SH-SY5Y (cell line): Measurements from ENCODE around the gene PLA2G6.

Source experiments
- GATA2 ChIP-seq: IDR thresholded peaks from 2 replicates; pipeline ENCODE4 v1.6.1; 2011; ENCODE audit warnings: mild to moderate bottlenecking, low read depth, low read length
- GATA3 ChIP-seq: IDR thresholded peaks from 2 replicates; pipeline ENCODE4 v1.6.1; 2011; ENCODE audit warnings: low read depth, mild to moderate bottlenecking, low read length, moderate library complexity

Gene PLA2G6

DNA sequence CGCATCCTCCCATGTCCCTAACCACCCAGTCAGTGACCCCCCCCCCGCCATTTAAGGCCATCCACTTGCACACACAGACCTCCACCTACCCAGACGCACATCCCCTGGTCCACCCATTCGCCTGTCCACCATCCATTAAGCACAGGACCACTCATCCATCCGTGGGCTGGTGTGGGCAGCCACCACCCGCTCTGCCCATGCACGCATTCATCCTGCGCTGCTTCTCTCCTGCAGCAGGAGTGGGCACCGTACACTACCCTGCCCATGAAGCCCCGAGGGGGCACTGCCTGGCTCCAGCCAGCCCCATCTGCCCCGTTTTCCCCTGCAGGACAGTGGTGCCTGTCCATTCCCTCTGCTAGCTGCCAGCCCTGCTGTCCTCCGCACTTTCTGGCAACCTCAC lies 93.8 kb downstream of the PLA2G6 start:
- TF ChIP-seq GATA2 (no peak), GATA3 (no peak)

DNA sequence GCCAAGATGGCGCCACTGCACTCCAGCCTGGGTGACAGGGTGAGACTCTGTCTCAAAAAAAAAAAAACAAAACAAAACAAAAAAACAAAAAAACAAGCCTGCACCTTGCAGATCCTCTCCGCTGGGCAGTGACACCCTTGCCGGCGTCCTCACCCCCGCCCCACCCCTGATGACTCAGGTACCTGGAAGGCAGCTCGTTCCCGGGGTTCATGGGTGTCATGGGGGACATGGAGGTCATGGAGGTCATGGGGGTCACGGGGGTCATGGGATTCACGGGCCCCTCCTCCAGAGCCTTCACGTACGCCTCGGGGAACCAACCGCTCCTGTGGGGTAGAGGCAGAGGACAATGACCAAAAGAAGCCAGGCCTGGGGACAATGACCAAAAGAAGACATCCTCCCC lies 94.7 kb downstream of the PLA2G6 start:
- no peak for TF ChIP-seq GATA2
- no peak for TF ChIP-seq GATA3

DNA sequence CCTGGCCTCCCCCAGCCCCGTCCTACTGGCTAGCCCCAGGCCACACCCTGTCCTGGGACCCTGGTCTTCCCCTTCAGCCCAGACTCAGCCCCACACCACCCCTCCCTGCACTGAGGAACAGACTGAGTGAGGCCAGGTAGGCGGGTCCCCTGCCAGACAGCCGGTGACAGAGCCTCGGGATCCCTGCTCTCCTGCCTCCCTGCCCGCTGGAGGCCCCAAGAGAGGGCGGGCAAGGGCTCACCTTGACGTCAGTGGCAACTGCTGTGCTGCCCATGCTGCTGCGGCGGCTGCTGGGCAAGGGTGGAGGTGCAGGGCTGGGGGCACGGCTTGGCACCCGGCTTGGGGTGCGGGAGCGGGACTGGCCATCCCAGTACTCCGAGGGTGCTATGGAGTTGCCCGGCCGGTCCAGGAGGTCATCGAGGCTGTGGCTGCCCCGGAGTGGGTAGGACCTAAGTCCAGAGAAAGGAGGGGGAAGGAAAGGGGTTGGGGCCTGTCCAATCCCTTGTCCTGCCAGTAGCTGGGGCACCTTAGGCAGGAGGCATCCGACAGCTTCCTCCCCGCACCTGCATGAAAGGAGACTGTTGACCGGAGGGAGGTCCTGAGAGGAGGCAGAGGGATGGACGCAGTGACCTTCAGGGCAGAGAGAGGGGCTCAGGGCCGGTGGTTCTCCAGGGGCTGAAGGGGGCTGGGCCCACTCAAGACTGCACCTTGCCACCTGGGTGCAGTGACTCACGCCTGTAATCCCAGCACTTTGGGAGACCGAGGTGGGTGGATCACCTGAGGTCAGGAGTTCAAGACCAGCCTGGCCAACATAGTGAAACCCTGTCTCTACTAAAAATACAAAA lies 95.4 kb downstream of the PLA2G6 start:
- no peak for TF ChIP-seq GATA3
- no peak for TF ChIP-seq GATA2

DNA sequence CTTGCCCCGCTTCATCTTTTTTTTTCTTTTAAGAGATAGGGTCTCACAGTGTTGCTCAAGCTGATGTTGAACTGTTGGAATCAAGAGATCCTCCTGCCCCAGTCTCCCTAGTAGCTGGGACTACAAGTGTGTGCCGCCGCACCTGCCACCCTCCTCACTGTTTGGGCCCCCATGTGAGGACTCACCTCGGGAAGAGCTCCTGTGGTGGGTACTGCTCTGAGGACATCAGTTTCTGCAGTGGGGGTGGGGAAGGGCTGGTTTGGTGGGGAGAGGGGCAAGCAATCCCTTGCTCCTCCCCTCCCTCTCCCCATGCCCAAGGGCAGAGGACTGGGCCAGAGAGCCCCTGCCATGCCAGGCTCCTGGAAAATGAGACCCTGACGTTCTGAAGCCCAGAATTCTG lies 96.1 kb downstream of the PLA2G6 start:
- TF ChIP-seq GATA2 (no peak), GATA3 (no peak)

DNA sequence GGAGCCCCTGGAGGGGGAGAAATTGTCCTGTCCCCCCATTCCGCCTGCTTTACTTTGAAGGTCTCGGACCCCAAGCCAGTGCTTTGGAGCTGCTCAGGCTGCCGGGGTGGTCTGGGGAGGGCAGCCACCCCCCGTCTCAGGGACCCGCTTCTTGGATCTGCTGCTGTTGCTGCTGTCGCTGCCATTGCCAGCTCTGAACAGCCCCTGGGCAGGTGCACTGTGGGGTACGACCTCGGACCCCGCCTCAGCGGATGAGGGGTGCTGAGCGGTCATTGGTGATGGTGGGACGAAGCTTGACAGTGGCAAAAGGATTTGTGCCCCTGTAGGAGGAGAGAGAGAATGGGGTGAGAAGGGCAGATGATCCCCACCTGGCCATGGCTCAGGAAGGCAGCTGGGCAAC lies 96.6 kb downstream of the PLA2G6 start:
- TF ChIP-seq GATA3 (no peak), GATA2 (no peak)

DNA sequence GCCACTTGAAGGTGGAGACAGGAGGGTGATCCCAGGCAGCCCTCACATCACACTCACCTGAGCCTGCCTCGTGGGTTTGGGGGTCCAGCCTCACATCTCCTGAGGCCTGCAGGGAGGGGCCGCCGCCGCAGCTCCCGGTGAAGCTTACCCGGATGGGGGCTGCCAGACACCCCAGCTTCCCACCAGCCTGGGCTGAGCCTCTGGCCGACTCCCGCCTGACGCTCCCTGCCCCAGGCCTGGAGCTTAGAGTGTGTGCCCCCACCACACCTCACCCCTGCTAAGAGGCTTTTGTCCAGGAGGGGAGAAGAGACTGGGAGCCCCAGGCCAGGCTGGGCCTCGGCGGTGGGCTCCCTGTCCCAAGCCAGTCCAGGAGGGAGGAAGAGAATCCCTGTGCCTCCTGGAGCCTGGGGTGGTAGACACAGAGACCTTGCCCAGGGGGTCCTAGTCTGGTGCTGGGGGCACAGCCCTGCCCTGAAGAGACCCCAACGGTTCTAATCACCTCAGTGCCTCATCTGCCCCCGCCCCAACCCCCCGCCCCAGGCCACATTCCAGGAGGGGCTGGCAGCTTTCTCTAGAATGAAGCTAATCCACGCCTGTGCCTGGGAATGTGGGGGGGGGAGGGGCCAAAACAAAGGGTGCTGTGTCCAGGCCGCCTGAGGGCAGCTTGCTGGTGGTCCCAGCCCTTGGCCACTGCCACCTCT lies 97.5 kb downstream of the PLA2G6 start, which contains the start of gene SLC16A8:
TSS of gene SLC16A8 (minus strand) at position 254 of the 701 bp plus-strand sequence. CDS start 1,311 bp downstream, outside the sequence.
- TF ChIP-seq GATA2, result no peak
- TF ChIP-seq GATA3, result no peak

DNA sequence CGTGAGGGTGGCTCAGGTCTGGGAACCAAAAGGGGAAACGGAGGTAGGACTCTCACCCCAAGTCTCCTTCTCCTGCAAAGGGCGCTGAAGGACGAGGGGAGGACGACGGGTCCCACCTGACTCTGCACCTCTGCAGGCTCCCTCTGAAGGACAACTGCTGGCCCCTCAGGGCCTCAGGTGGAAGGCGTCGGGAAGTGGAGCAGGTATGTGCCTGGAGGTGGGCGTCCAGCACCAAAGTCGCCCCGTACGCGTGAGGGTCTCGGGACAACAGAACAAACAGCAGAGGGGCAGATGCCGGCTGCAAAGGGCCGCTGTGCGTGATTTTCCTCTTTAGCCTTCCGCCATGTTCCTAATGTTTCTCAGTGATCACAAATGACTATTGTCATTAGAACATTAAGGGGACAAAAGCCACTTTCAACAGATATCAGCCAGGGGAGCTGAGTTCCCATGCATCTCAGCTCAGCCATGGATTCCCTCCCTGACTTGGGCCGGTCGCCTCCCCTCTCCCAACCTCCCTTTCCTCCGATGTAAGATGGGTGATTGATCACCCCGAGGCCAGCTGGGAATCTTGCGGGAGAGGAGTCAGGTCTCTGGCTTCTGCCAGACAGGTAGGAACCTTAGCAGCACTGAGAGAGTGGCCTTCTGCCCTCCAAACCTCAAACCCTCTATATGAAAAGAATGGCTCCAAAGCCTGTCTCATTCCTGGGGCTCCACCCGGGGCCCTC lies 98.5 kb downstream of the PLA2G6 start:
- TF ChIP-seq GATA2 (no peak), GATA3 (no peak)

DNA sequence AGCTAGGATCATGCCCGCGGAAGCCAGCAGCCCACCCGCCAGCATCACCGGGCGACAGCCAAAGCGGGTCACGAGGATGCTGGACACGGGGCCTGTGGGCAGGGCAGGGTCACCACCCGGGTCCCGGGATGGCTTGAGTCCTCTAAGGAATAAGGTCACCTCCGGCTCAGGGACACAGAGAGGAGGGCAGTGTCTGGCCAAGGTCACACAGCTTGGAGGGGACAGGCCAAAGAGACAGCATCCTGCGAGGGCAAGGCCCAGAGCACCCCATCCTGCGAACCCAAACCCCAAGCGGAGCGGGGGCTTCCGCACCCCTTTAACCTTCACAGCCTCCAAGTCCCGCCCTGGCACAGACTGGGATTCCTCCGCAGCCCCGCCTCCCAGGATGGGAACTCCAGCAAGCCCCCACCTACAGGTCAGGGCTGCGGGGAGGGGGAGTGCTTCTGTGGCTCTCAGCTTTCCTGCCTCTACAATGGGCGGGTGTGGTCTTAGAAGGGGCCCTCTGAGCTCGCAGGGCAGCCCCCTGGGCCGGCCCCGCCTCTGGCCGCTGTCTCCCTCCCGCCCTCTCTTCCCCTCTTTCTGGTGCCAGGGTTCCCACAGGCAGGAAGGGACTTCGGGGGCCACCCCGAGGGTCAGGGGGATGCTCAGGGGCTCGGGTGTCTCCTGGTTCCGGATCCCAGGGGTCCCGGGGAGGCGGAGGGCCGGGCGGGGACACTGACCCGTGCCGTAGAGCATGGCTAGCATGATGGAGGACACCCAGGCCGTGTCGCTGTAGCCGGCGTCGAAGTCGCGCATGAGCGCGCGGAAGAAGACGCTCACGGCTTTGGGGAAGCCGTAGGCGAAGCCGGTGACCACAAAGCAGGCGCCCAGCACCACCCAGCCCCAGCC lies 99.4 kb downstream of the PLA2G6 start:
- TF ChIP-seq GATA3 (no peak), GATA2 (no peak)

DNA sequence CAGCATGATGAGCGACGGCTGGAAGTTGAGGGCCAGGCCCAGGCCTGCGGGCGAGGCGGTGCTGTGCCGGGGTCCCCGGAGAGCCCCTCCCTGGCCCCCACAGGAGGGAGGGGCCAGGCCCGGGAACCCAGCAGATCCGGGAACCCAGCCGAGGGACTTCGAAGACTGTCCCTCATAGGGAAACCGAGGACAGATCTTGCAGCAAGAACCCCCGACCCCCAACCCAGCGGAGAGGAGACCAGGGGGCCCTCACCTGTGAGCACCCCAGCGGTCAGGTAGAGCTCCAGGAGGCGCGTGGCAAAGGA lies 100.0 kb downstream of the PLA2G6 start:
- TF ChIP-seq GATA2, result no peak
- TF ChIP-seq GATA3, result no peak

DNA sequence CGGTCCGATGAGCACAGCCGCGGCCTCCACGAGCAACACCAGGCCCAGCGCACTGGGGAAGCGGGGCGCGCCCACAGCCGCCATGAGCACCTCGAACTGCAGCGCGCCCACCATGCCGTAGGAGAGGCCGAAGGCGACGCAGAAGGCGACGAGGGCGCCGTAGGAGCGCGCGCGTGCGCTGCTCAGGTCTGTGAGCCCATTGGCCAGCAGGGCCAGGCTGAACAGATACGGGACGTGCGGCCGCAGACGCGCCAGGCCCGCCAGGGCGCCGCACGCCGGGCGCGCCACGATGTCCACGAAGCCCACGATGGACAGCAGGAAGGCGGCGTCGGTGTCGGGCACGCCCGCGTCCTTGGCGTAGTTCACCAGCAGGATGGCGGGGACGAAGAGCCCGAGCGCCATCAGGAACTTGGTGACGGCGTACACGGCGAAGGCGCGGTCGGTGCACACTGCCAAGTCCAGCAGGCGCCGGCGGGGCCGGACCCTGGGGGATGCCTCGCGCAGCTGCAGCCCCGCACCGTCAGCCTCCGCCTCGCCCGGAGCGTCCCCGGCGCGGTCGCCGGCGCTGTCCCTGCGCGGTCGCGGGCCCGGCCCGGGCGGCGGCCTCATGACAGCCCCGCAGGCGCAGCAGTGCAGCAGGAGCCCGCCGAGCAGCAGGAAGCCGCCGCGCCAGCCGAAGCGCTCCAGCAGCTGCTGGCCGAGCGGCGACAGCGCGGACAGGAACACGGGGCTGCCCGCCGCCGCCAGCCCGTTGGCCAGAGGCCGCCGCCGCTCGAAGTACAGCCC lies 100.6 kb downstream of the PLA2G6 start:
- TF ChIP-seq GATA2 (no peak), GATA3 (no peak)

DNA sequence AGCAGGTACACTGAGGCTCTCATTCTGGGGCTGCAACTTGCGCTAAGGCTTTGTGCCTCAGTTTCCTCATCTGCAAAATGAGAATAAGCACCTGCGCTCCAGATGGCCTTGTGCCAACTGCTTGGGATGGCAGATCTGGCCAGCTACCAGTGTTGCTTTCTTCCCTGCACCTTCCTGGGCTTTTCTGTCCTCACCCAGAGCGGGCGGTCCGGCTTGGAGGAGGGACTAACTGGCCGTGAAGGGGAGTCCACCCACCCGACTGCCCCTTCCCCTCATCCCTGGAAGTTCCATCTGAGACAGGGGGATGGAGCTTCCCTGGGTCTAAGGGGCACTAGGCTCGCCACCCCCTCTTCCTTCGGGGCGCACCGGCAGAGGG lies 101.2 kb downstream of the PLA2G6 start:
- TF ChIP-seq GATA3 (no peak), GATA2 (no peak)

DNA sequence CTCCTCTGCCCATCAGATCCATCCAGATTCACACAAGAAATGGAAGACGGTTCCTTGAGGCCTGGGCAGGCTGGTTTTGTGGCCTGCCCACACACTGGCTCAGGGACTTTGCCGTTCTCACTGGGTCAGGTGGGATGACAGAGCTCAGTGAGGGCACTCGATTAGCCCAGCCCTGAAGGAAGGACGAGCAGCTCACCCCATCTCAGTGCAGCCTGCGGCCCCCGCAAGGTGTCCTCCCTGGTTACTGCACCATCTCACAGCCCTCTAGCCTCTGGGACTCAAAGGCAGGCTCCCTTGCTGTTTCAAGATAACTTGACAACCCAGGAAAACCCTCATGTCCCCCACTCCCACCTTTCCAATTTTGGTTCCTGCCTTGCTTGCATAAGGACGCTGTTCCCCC lies 101.8 kb downstream of the PLA2G6 start:
- TF ChIP-seq GATA2 (no peak), GATA3 (no peak)

DNA sequence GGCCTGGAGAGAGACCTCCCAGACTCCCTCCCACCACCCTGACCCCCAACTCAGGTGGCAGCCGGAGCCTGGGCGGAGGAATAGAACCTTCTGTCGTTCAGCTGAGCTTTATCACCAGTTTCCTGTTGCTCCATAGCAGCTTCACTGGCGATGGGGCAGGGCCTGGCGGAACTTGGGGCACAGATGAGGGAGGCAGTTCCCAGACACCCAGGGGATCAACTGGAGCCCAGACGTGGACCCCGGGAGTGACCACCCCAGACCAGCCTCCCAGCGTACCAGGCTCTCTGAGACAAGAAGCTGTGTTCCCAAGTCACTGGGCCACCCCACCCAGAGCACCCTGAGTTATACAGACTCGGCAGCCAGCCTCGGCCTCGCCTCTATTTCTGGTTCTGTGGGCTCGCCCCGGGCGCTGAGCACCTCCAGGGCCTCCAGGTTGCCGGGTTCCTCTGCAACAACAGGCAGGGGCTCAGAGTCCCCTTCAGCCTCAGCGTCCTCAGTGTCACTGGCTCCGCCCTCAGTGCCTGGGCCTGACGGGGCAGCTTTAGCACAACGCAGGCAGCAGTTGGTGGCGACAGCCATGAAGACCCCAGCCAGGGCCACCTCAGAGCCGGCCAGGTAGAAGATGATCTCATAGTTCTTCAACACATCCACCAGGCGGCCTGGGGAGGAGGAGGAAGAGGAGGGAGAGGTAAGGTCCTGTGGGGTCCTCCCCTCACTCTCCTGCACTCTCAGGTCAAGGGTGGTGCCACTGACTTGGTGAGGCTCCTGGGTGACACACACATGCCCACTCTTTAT lies 103.4 kb downstream of the PLA2G6 start:
- no peak for TF ChIP-seq GATA2
- no peak for TF ChIP-seq GATA3
